ENCODE data around the gene SKA1.

SKA1 gene

GRCh38 chr18:50441501-50441900, 66.7 kb downstream of the SKA1 start (continued):
- TF ChIP-seq, protein P1, sequence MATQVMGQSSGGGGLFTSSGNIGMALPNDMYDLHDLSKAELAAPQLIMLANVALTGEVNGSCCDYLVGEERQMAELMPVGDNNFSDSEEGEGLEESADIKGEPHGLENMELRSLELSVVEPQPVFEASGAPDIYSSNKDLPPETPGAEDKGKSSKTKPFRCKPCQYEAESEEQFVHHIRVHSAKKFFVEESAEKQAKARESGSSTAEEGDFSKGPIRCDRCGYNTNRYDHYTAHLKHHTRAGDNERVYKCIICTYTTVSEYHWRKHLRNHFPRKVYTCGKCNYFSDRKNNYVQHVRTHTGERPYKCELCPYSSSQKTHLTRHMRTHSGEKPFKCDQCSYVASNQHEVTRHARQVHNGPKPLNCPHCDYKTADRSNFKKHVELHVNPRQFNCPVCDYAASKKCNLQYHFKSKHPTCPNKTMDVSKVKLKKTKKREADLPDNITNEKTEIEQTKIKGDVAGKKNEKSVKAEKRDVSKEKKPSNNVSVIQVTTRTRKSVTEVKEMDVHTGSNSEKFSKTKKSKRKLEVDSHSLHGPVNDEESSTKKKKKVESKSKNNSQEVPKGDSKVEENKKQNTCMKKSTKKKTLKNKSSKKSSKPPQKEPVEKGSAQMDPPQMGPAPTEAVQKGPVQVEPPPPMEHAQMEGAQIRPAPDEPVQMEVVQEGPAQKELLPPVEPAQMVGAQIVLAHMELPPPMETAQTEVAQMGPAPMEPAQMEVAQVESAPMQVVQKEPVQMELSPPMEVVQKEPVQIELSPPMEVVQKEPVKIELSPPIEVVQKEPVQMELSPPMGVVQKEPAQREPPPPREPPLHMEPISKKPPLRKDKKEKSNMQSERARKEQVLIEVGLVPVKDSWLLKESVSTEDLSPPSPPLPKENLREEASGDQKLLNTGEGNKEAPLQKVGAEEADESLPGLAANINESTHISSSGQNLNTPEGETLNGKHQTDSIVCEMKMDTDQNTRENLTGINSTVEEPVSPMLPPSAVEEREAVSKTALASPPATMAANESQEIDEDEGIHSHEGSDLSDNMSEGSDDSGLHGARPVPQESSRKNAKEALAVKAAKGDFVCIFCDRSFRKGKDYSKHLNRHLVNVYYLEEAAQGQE (tag by site-specific recombination; IDR thresholded peaks at IDR 0.05), result no peak
- TF ChIP-seq, protein P2, sequence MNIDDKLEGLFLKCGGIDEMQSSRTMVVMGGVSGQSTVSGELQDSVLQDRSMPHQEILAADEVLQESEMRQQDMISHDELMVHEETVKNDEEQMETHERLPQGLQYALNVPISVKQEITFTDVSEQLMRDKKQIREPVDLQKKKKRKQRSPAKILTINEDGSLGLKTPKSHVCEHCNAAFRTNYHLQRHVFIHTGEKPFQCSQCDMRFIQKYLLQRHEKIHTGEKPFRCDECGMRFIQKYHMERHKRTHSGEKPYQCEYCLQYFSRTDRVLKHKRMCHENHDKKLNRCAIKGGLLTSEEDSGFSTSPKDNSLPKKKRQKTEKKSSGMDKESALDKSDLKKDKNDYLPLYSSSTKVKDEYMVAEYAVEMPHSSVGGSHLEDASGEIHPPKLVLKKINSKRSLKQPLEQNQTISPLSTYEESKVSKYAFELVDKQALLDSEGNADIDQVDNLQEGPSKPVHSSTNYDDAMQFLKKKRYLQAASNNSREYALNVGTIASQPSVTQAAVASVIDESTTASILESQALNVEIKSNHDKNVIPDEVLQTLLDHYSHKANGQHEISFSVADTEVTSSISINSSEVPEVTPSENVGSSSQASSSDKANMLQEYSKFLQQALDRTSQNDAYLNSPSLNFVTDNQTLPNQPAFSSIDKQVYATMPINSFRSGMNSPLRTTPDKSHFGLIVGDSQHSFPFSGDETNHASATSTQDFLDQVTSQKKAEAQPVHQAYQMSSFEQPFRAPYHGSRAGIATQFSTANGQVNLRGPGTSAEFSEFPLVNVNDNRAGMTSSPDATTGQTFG (tag by site-specific recombination; IDR thresholded peaks at IDR 0.05; ENCODE audit: borderline replicate concordance), result no peak
- TF ChIP-seq ZFP41 (tag by site-specific recombination; IDR thresholded peaks at IDR 0.05; ENCODE audit: borderline replicate concordance) (no peak), ZBTB48 (tag by site-specific recombination; IDR thresholded peaks at IDR 0.05) (no peak)

Measured in HEK293 (cell line).